H9 (cell line): Measurements from ENCODE around the gene PCYT2. TPM values are rescaled to one million over a fixed set of nuclear protein-coding genes. Genes with fewer than 3 reads are reported as not detected.

Experiments
- DNase-seq: peaks from one replicate; pipeline ENCODE4 v3.0.0-alpha.2; 2017
- H2AFZ ChIP-seq: one replicate; pipeline ENCODE4 v1.6.1; 2013; ENCODE audit warnings: mild to moderate bottlenecking, low read length, control low read depth, moderate library complexity
- H2AK5ac ChIP-seq: 2 replicates; pipeline ENCODE4 v1.6.1; 2013; ENCODE audit warnings: low read length, control low read depth, mixed read lengths; ENCODE audit not compliant: insufficient read length
- H2BK120ac ChIP-seq: one replicate; pipeline ENCODE4 v1.6.1; 2013; ENCODE audit warnings: low read depth, mild to moderate bottlenecking, low read length, control low read depth, inconsistent platforms; ENCODE audit not compliant: poor library complexity, severe bottlenecking
- H2BK12ac ChIP-seq: 2 replicates; pipeline ENCODE4 v1.6.1; 2013; ENCODE audit warnings: low read length, control low read depth, mixed read lengths, low read depth; ENCODE audit not compliant: insufficient read length
- H2BK15ac ChIP-seq: 2 replicates; pipeline ENCODE4 v1.6.1; 2013; ENCODE audit warnings: low read depth, low read length, control low read depth
- H2BK20ac ChIP-seq: one replicate; pipeline ENCODE4 v1.6.1; 2013; ENCODE audit warnings: low read depth, mild to moderate bottlenecking, low read length, control low read depth, inconsistent platforms; ENCODE audit not compliant: poor library complexity, severe bottlenecking
- H2BK5ac ChIP-seq: 2 replicates; pipeline ENCODE4 v1.6.1; 2013; ENCODE audit warnings: low read length, control low read depth, mixed read lengths; ENCODE audit not compliant: insufficient read length
- H3K14ac ChIP-seq: 2 replicates; pipeline ENCODE4 v1.6.1; 2013; ENCODE audit warnings: low read length, control low read depth; ENCODE audit not compliant: insufficient read depth
- H3K18ac ChIP-seq: 2 replicates; pipeline ENCODE4 v1.6.1; 2013; ENCODE audit warnings: low read depth, mild to moderate bottlenecking, mixed read lengths, low read length, control low read depth; ENCODE audit not compliant: insufficient read length
- H3K23ac ChIP-seq: 2 replicates; pipeline ENCODE4 v1.6.1; 2013; ENCODE audit warnings: low read length, control low read depth, mixed read lengths, low read depth; ENCODE audit not compliant: insufficient read length
- H3K23me2 ChIP-seq: 2 replicates; pipeline ENCODE4 v1.6.1; 2013; ENCODE audit warnings: low read depth, mild to moderate bottlenecking, mixed read lengths, low read length, control low read depth; ENCODE audit not compliant: insufficient read length, poor library complexity, severe bottlenecking
- H3K27ac ChIP-seq: 2 replicates; pipeline ENCODE4 v1.5.1; 2013; ENCODE audit warnings: low read length, control low read depth, mixed read lengths, low read depth; ENCODE audit not compliant: insufficient read length
- H3K27me3 ChIP-seq: 2 replicates; pipeline ENCODE4 v1.6.1; 2013; ENCODE audit warnings: low read length, control low read depth, inconsistent platforms; ENCODE audit not compliant: insufficient read depth
- H3K4ac ChIP-seq: 2 replicates; pipeline ENCODE4 v1.6.1; 2013; ENCODE audit warnings: low read depth, mild to moderate bottlenecking, control low read depth, inconsistent platforms, low read length, moderate library complexity
- H3K4me1 ChIP-seq: 2 replicates; pipeline ENCODE4 v1.6.1; 2013; ENCODE audit warnings: low read length, control low read depth, inconsistent platforms; ENCODE audit not compliant: insufficient read depth
- H3K4me2 ChIP-seq: 2 replicates; pipeline ENCODE4 v1.6.1; 2013; ENCODE audit warnings: low read length, control low read depth, mixed read lengths; ENCODE audit not compliant: insufficient read length, insufficient read depth
- H3K56ac ChIP-seq: 2 replicates; pipeline ENCODE4 v1.6.1; 2013; ENCODE audit warnings: low read depth, mild to moderate bottlenecking, mixed read lengths, low read length, control low read depth; ENCODE audit not compliant: insufficient read length
- H3K79me1 ChIP-seq: 2 replicates; pipeline ENCODE4 v1.6.1; 2013; ENCODE audit warnings: low read depth, mild to moderate bottlenecking, moderate library complexity, low read length, control low read depth, inconsistent platforms; ENCODE audit not compliant: insufficient read depth, poor library complexity, severe bottlenecking
- H3K79me2 ChIP-seq: 2 replicates; pipeline ENCODE4 v1.6.1; 2013; ENCODE audit warnings: low read length, control low read depth, inconsistent platforms; ENCODE audit not compliant: insufficient read depth
- H3K9ac ChIP-seq: 2 replicates; pipeline ENCODE4 v1.6.1; 2013; ENCODE audit warnings: low read length, control low read depth, mixed read lengths; ENCODE audit not compliant: insufficient read length; ENCODE audit errors: extremely low read depth
- H3K9me3 ChIP-seq: one replicate; pipeline ENCODE4 v1.6.1; 2013; ENCODE audit warnings: low read depth, low read length, inconsistent platforms; ENCODE audit not compliant: control insufficient read depth
- H3T11ph ChIP-seq: one replicate; pipeline ENCODE4 v1.6.1; 2013; ENCODE audit warnings: mild to moderate bottlenecking, low read length, control low read depth, inconsistent platforms
- H4K20me1 ChIP-seq: one replicate; pipeline ENCODE4 v1.6.1; 2013; ENCODE audit not compliant: control insufficient read depth, insufficient read length, insufficient read depth
- H4K5ac ChIP-seq: 2 replicates; pipeline ENCODE4 v1.6.1; 2013; ENCODE audit warnings: low read depth, mild to moderate bottlenecking, mixed read lengths, low read length, control low read depth; ENCODE audit not compliant: insufficient read length
- H4K8ac ChIP-seq: replicated peaks from 2 replicates; pipeline ENCODE4 v1.6.1; 2013; ENCODE audit warnings: low read length, control low read depth, mixed read lengths, low read depth; ENCODE audit not compliant: insufficient read length
- H4K91ac ChIP-seq: 2 replicates; pipeline ENCODE4 v1.6.1; 2013; ENCODE audit warnings: low read depth, mild to moderate bottlenecking, moderate library complexity, mixed read lengths, low read length, control low read depth; ENCODE audit not compliant: insufficient read length
- H3K27ac Mint-ChIP-seq, 3 experiments: 2 replicates in 2 of 3; 3 replicates in 1 of 3; pipeline ENCODE4 v1.8.0; 2020 to 2021; ENCODE audit warnings: mixed read lengths in 3 of 3, mild to moderate bottlenecking in 1 of 3, moderate library complexity in 1 of 3
- H3K27me3 Mint-ChIP-seq: 2 replicates; pipeline ENCODE4 v1.8.0; 2021; ENCODE audit warnings: low read depth, mild to moderate bottlenecking, moderate library complexity, mixed read lengths
- H3K36me3 Mint-ChIP-seq, 3 experiments: 2 replicates in 2 of 3; 3 replicates in 1 of 3; pipeline ENCODE4 v1.8.0; 2020 to 2021; ENCODE audit warnings: low read depth in 3 of 3, mixed read lengths in 3 of 3; ENCODE audit not compliant: insufficient read depth in 1 of 3
- H3K4me1 Mint-ChIP-seq, 2 experiments: 2 replicates each; pipeline ENCODE4 v1.8.0; 2020; ENCODE audit warnings: mixed read lengths in 2 of 2
- H3K4me3 Mint-ChIP-seq, 2 experiments: 2 replicates in 1 of 2; 3 replicates in 1 of 2; pipeline ENCODE4 v1.8.0; 2020 to 2021; ENCODE audit warnings: mild to moderate bottlenecking in 2 of 2, mixed read lengths in 2 of 2, moderate library complexity in 1 of 2
- H3K9me3 Mint-ChIP-seq, 2 experiments: 2 replicates in 1 of 2; 3 replicates in 1 of 2; pipeline ENCODE4 v1.8.0; 2020; ENCODE audit warnings: mild to moderate bottlenecking in 2 of 2, mixed read lengths in 2 of 2, moderate library complexity in 1 of 2
- WGBS: extraction: QIAGEN DNeasy Blood & Tissue Kit; methylation state at CpG from one replicate; pipeline ENCODE4 v1.1.7; 2013; ENCODE audit warnings: missing lambda C conversion rate, low lambda C conversion rate, mixed read lengths; ENCODE audit not compliant: insufficient read length; ENCODE audit errors: extremely low coverage; 5-methylcytosine and 5-hydroxymethylcytosine counted together
- total RNA-seq: library from RNA; stranded (reverse); gene quantifications from 2 replicates; pipeline ENCODE4 v1.2.1, GENCODE V29; 2021
- TF ChIP-seq, protein P1 (sequence below): fragments of 200-600 bp; sonication (generic); conservative IDR thresholded peaks from 3 replicates; pipeline ENCODE4 v1.8.0; 2021; ENCODE audit warnings: antibody characterized with exemption, mild to moderate bottlenecking

Gene PCYT2
- total RNA-seq, 1 experiment from 2014 or later: 24.5 TPM

DNA sequence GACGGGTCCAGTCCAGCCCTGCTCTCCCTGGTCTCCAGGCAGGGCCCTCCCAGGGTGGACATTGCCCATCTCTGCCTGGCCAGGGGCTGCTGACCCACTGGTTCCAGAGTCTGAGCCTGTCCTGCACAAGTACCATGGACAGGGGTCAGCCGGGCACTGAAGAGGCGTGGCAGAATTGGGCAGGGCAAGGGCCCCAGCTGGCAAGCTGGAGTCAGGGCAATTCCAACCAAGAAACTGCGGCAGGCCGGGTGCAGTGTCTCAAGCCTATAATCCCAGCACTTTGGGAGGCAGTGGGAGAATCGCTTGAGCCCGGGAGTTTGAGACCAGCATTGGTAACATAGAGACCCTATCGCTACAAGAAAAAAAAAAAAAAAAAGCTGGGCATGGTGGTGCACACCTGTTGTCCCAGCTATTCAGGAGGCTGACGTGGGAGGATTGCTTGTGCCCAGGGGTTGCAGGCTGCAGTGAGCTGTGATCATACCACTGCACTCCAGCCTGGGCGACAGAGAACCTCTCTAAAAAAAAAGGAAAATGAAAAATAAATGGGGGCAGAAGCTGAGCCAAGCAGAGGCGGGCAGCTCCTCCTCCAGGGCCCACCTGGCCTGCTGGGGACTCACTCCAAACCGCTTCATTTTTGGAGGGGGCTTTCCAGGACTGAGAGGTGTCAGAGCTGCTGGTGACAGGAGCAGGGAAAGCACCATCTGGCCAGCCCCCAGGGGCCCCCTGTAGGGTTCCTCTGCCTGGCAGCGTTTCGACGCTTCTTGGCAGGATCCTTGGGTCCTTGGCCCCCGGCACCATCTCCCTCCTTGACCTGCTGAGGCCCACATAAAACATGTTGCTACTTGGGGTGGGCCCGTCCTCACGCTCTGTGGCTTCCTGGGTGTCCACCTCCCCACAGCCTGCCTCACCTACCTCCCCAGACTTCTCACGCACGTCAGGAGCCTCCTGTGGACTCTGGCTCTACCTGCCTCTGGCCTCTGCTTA lies 19.2 kb upstream of the PCYT2 start:
- H3K9me3 ChIP-seq: no peaks in the 10 kb centered on the region
- H3K27me3 Mint-ChIP-seq: peaks cover 20% of the 10 kb centered on the region
- no peak overlapping the region for H2BK5ac ChIP-seq
- H3K9me3 Mint-ChIP-seq: no peaks in the 10 kb centered on the region
- H2BK12ac ChIP-seq: no peak overlapping the region
- peaks cover 9% of the 10 kb centered on the region for H3K23me2 ChIP-seq
- no peak for DNase-seq
- H3K27ac ChIP-seq: no peak overlapping the region
- no peaks in the 10 kb centered on the region; the same call in 1 of the 2 replicates for H3K27me3 ChIP-seq
- H2AFZ ChIP-seq: no peak overlapping the region
- no peak overlapping the region for H4K5ac ChIP-seq
- TF ChIP-seq, protein P1, sequence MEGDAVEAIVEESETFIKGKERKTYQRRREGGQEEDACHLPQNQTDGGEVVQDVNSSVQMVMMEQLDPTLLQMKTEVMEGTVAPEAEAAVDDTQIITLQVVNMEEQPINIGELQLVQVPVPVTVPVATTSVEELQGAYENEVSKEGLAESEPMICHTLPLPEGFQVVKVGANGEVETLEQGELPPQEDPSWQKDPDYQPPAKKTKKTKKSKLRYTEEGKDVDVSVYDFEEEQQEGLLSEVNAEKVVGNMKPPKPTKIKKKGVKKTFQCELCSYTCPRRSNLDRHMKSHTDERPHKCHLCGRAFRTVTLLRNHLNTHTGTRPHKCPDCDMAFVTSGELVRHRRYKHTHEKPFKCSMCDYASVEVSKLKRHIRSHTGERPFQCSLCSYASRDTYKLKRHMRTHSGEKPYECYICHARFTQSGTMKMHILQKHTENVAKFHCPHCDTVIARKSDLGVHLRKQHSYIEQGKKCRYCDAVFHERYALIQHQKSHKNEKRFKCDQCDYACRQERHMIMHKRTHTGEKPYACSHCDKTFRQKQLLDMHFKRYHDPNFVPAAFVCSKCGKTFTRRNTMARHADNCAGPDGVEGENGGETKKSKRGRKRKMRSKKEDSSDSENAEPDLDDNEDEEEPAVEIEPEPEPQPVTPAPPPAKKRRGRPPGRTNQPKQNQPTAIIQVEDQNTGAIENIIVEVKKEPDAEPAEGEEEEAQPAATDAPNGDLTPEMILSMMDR: no peak
- H3K79me2 ChIP-seq: peaks cover 6% of the 10 kb centered on the region; the same call in 1 of the 2 replicates
- no peak overlapping the region for H3K18ac ChIP-seq
- no peak overlapping the region for H2AK5ac ChIP-seq
- H3K14ac ChIP-seq: no peak overlapping the region; the same call in 1 of the 2 replicates
- H3K9ac ChIP-seq: no peak overlapping the region
- no peaks in the 10 kb centered on the region for H3K4me1 ChIP-seq
- 0 out of 5 replicates have a peak overlapping the region, but pooled peaks of 1 of the 2 experiments have one; percentile 22 for H3K4me3 Mint-ChIP-seq
- no peak overlapping the region for H2BK20ac ChIP-seq
- peaks cover 10 to 15% of the 10 kb centered on the region in 2 experiments for H3K4me1 Mint-ChIP-seq
- H3K56ac ChIP-seq: no peak overlapping the region
- H3K4me2 ChIP-seq: no peak overlapping the region
- H3T11ph ChIP-seq: no peak overlapping the region
- H4K91ac ChIP-seq: no peak overlapping the region
- no peak overlapping the region for H2BK15ac ChIP-seq
- no peak overlapping the region for H3K4ac ChIP-seq
- no CpG with 5 or more reads among the region's 20 CpGs for WGBS
- H3K23ac ChIP-seq: no peak overlapping the region
- H3K27ac Mint-ChIP-seq: peak overlapping the region in 1 of 3 experiments; percentile 75; a peak in 2 of 7 replicates
- H3K79me1 ChIP-seq: no peaks in the 10 kb centered on the region
- H2BK120ac ChIP-seq: no peak overlapping the region
- H4K8ac ChIP-seq: no peak overlapping the region
- peaks cover 4% of the 10 kb centered on the region for H4K20me1 ChIP-seq
- peaks cover 3 to 23% (median 18%) of the 10 kb centered on the region in 3 experiments; a peak in 6 of 7 replicates for H3K36me3 Mint-ChIP-seq
